ENCODE data around the gene UBE2QL1.

DNA sequence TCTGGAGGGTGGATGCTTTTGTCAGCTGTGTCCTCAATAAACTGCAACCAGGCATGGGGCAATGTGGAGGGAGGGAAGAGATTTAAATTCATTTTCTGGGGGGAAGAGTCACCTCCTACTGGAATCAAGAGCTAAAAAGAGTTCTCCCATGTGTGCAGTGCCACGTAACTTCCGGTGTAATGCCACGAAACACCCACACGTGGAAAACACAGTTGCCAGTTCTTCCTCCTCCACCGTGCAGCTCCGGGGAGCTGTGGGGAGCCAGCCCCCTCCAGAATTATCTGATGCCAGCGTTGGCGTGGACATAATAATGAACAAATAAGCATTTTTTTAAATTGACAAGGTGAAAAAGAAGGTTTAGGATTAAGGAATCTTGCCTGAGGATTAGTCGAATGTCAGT, 38.2 kb upstream of the UBE2QL1 start:
- TF ChIP-seq POLR2A (IDR thresholded peaks at IDR 0.05; ENCODE audit: low read depth, low read length) (no peak), POLR2AphosphoS5 (IDR thresholded peaks at IDR 0.05; ENCODE audit: low read depth, low read length) (no peak), TAF1 (IDR thresholded peaks at IDR 0.05; ENCODE audit: low read depth, low read length) (no peak), SPI1 (IDR thresholded peaks at IDR 0.05; ENCODE audit: low read depth, low read length) (no peak), POU2F2 (IDR thresholded peaks at IDR 0.05; ENCODE audit: low read depth, low read length) (no peak), PAX5 (IDR thresholded peaks at IDR 0.05; ENCODE audit: insufficient read depth, low read length, severe bottlenecking) (no peak)

Measured in GM12891 (cell line).